ENCODE results near the gene CCDC78. TPM values are rescaled to one million over a fixed set of nuclear protein-coding genes. Genes with fewer than 3 reads are reported as not detected.
A peak's percentile ranks its signal among the peaks of the same experiment; 100 is the strongest.
"Not testable (repeated sequence)": the region's sequence is repeated elsewhere in the genome, so short reads cannot be mapped to it uniquely, and the experiment has no call there.

CCDC78 gene
- total RNA-seq, 4 donors from 2014 or later, result 0.13 TPM; not detected in 3

GRCh38 chr16:743794-744500, 17.7 kb upstream of the CCDC78 start:
- no peak for ATAC-seq
- Histone ChIP-seq H3K4me1 (peaks cover 0 to 21% (median 14%) of the 10 kb centered on the region in 3 donors), H3K9me3 (no peaks in the 10 kb centered on the region), H3K27me3 (peaks cover 37% of the 10 kb centered on the region), H3K36me3 (peaks cover 0 to 5% of the 10 kb centered on the region in 2 donors), H3K4me3 (no peak overlapping the region), H3K27ac (no peak overlapping the region)
- WGBS, 2 donors (ENCODE audit: low coverage in 1 of 2), result 73 to 85% methylated on average over 5 to 7 of the region's 21 CpGs
- TF ChIP-seq POLR2AphosphoS5 (IDR thresholded peaks at IDR 0.05), result no peak
- TF ChIP-seq EP300 (IDR thresholded peaks at IDR 0.05), result no peak
- no peak for TF ChIP-seq POLR2A (IDR thresholded peaks at IDR 0.05)
- TF ChIP-seq CTCF (IDR thresholded peaks at IDR 0.05), result no peak

- ATAC-seq, result not testable (repeated sequence)
Observed at GRCh38 chr16:742894-743293, 16.7 kb upstream of the CCDC78 start.

GRCh38 chr16:741986-742629, 15.9 kb upstream of the CCDC78 start:
- Histone ChIP-seq H3K4me3 (no peak overlapping the region), H3K9me3 (no peaks in the 10 kb centered on the region), H3K27me3 (peaks cover 37% of the 10 kb centered on the region), H3K36me3 (peaks cover 0 to 23% of the 10 kb centered on the region in 2 donors), H3K27ac (no peak overlapping the region), H3K4me1 (peaks cover 0 to 21% (median 14%) of the 10 kb centered on the region in 3 donors)
- no peak for TF ChIP-seq EP300 (IDR thresholded peaks at IDR 0.05)
- 79 to 100% methylated on average over 1 to 2 of the region's 15 CpGs for WGBS, 2 donors (ENCODE audit: low coverage in 1 of 2)
- no peak for ATAC-seq

More at GRCh38 chr16:742894-743293, 16.7 kb upstream of the CCDC78 start:
- 67 to 79% methylated on average over 7 to 11 of the region's 14 CpGs for whole genome bisulfite sequencing, 2 donors (ENCODE audit: low coverage in 1 of 2)
- Histone ChIP-seq H3K36me3 (peaks cover 0 to 15% of the 10 kb centered on the region in 2 donors), H3K27me3 (peaks cover 37% of the 10 kb centered on the region), H3K4me1 (peaks cover 0 to 21% (median 14%) of the 10 kb centered on the region in 3 donors)
- H3K4me3 ChIP-seq, H3K27ac ChIP-seq, H3K9me3 ChIP-seq: not testable (repeated sequence)

GRCh38 chr16:740764-741505, 14.7 kb upstream of the CCDC78 start, which contains the start of gene CIAO3:
TSS of gene CIAO3 (minus strand) at chr16:740997. CDS start at chr16:740985, 12 bp downstream.
- TF ChIP-seq CTCF (IDR thresholded peaks at IDR 0.05), result peak in 3 of 4 experiments; percentile 93 to 100 (median 95)
- TF ChIP-seq POLR2AphosphoS5 (IDR thresholded peaks at IDR 0.05), result peak; percentile 100
- TF ChIP-seq POLR2A (IDR thresholded peaks at IDR 0.05), result peak; percentile 59 to 68
- no peak for TF ChIP-seq EP300 (IDR thresholded peaks at IDR 0.05)
- ATAC-seq, result peak; percentile 92
- Histone ChIP-seq H3K4me1 (peaks cover 0 to 21% (median 14%) of the 10 kb centered on the region in 3 donors), H3K27me3 (peaks cover 37% of the 10 kb centered on the region), H3K9me3 (no peaks in the 10 kb centered on the region), H3K36me3 (peaks cover 0 to 35% of the 10 kb centered on the region in 2 donors), H3K27ac (peak within 1 kb of the TSS in 3 of 4 donors; percentile 76 to 84 (median 83)), H3K4me3 (peak within 1 kb of the TSS; percentile 76 to 97)
- WGBS, 2 donors (ENCODE audit: low coverage in 1 of 2), result 0% methylated on average over 1 to 9 of the region's 79 CpGs

GRCh38 chr16:740459-740763, 14.2 kb upstream of the CCDC78 start:
- ATAC-seq, result peak; percentile 33
- TF ChIP-seq EP300 (IDR thresholded peaks at IDR 0.05), result no peak
- no peak for TF ChIP-seq POLR2A (IDR thresholded peaks at IDR 0.05)
- TF ChIP-seq POLR2AphosphoS5 (IDR thresholded peaks at IDR 0.05), result no peak
- TF ChIP-seq CTCF (IDR thresholded peaks at IDR 0.05), result no peak
- Histone ChIP-seq H3K36me3 (peaks cover 0 to 40% of the 10 kb centered on the region in 2 donors), H3K4me1 (peaks cover 0 to 21% (median 14%) of the 10 kb centered on the region in 3 donors), H3K9me3 (no peaks in the 10 kb centered on the region), H3K4me3 (peak overlapping the region; percentile 76 to 97), H3K27me3 (peaks cover 33% of the 10 kb centered on the region), H3K27ac (peak overlapping the region in 3 of 4 donors; percentile 76 to 84 (median 83))
- WGBS, 2 donors (ENCODE audit: low coverage in 1 of 2), result no CpG with 5 or more reads among the region's 22 CpGs
